A673 (cell line): ENCODE data around the gene LIMS2. TPM values are rescaled to one million over a fixed set of nuclear protein-coding genes. Genes with fewer than 3 reads are reported as not detected.

ENCODE experiments used
- BruUV-seq: library from RNA; stranded (reverse); fragments of 400-500 nt; replicated peaks from 2 replicates; lab custom pipeline; 2021; lab: Mats Ljungman, UMichigan
- CTCF ChIA-PET: fragments of 300-600 bp; sonication (Branson Sonifier 250); formaldehyde crosslinking; loops from one replicate; lab custom pipeline; 2022; ENCODE audit warnings: antibody characterized with exemption; lab: Charles Lee
- POLR2A ChIA-PET: fragments of 300-600 bp; sonication (Branson Sonifier 250); formaldehyde crosslinking; loops from one replicate; lab custom pipeline; 2022; ENCODE audit warnings: antibody characterized with exemption; ENCODE audit not compliant: low non-redundant PET; lab: Charles Lee
- DNase-seq: peaks from one replicate; pipeline ENCODE4 v3.0.0-alpha.2; 2015; ENCODE audit warnings: low spot score
- H3K27ac ChIP-seq: fragments of 200-600 bp; sonication (generic); 2 replicates; pipeline ENCODE4 v1.5.1; 2016; ENCODE audit warnings: mixed run types, low read depth, mild to moderate bottlenecking, mixed read lengths, antibody characterized with exemption, low read length; ENCODE audit not compliant: poor library complexity, severe bottlenecking
- H3K27me3 ChIP-seq: fragments of 200-600 bp; sonication (generic); replicated peaks from 2 replicates; pipeline ENCODE4 v1.6.1; 2017; ENCODE audit warnings: mixed run types, low read depth, mild to moderate bottlenecking, mixed read lengths, antibody characterized with exemption, low read length; ENCODE audit not compliant: insufficient read depth, poor library complexity
- H3K36me3 ChIP-seq: fragments of 200-600 bp; sonication (generic); 2 replicates; pipeline ENCODE4 v1.6.1; 2016; ENCODE audit warnings: mixed run types, mild to moderate bottlenecking, mixed read lengths, antibody characterized with exemption, low read length; ENCODE audit not compliant: insufficient read depth, poor library complexity, severe bottlenecking
- H3K4me1 ChIP-seq: fragments of 200-600 bp; sonication (generic); 2 replicates; pipeline ENCODE4 v1.6.1; 2017; ENCODE audit warnings: mixed run types, mild to moderate bottlenecking, mixed read lengths, antibody characterized with exemption, low read length; ENCODE audit not compliant: insufficient read depth, poor library complexity, severe bottlenecking
- H3K4me3 ChIP-seq: fragments of 200-600 bp; sonication (generic); 2 replicates; pipeline ENCODE4 v1.5.1; 2016; ENCODE audit warnings: low read depth, mixed run types, mild to moderate bottlenecking, mixed read lengths, low read length; ENCODE audit not compliant: poor library complexity, severe bottlenecking
- H3K9me3 ChIP-seq: fragments of 200-600 bp; sonication (generic); 2 replicates; pipeline ENCODE4 v1.6.1; 2016; ENCODE audit warnings: mixed run types, low read depth, mild to moderate bottlenecking, mixed read lengths, antibody characterized with exemption, low read length; ENCODE audit not compliant: poor library complexity, severe bottlenecking
- EZH2 ChIP-seq: fragments of 200-600 bp; sonication (generic); IDR thresholded peaks from 2 replicates; pipeline ENCODE4 v1.6.1; 2017; ENCODE audit warnings: borderline replicate concordance, low read depth, mild to moderate bottlenecking, mixed read lengths, antibody characterized with exemption, low read length; ENCODE audit not compliant: poor library complexity, severe bottlenecking
- intact Hi-C: fragments of 100-400 bp; cut with micrococcal nuclease; formaldehyde crosslinking; loops from one replicate; pipeline ENCODE4 v1.10.0; 2022; ENCODE audit not compliant: unreplicated experiment
- total RNA-seq: library from RNA; stranded (reverse); gene quantifications from 2 replicates; pipeline ENCODE4 v1.2.3, GENCODE V29; 2021
- TF ChIP-seq, protein P1 (sequence below): fragments of 300-800, 200-600 bp; sonication (generic); conservative IDR thresholded peaks from 2 replicates; pipeline ENCODE4 v1.5.1; 2017; ENCODE audit warnings: low read depth, mild to moderate bottlenecking, antibody characterized with exemption, low read length, moderate library complexity, mixed read lengths

The LIMS2 gene
- total RNA-seq, 1 experiment from 2014 or later, result 1.2 TPM

DNA sequence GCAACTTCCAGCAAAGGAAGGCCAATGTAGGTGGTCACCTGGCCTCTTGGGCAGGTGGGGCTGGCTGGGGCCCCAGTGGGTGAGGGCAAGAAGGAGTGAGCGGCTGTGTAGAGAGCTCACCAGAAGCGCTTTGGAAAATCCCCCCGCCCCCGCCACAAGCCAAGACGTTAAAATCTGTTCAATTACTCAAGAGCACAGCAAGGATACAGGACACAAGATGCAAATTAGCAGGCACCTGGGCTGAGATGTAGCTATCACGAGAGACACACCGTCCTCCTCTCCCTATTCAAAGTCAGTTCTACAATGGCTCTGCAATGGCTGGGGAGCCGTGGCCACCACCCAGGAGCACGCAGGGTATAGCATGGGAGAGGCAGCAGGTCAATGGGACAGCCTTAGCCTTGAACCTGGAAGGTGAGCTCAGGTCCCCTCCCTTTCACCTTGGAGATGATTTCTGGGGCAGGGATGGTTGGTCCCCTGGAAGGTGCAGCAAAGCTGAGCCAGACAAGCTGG, 67.9 kb downstream of the LIMS2 start:
- Histone ChIP-seq H3K9me3 (no peaks in the 10 kb centered on the region), H3K4me3 (no peak overlapping the region), H3K4me1 (no peaks in the 10 kb centered on the region), H3K36me3 (no peaks in the 10 kb centered on the region), H3K27ac (no peak overlapping the region), H3K27me3 (no peaks in the 10 kb centered on the region)
- no peak for DNase-seq
- no TSS peak for BruUV-seq
- CTCF ChIA-PET, result no interaction called here
- TF ChIP-seq, protein P1, sequence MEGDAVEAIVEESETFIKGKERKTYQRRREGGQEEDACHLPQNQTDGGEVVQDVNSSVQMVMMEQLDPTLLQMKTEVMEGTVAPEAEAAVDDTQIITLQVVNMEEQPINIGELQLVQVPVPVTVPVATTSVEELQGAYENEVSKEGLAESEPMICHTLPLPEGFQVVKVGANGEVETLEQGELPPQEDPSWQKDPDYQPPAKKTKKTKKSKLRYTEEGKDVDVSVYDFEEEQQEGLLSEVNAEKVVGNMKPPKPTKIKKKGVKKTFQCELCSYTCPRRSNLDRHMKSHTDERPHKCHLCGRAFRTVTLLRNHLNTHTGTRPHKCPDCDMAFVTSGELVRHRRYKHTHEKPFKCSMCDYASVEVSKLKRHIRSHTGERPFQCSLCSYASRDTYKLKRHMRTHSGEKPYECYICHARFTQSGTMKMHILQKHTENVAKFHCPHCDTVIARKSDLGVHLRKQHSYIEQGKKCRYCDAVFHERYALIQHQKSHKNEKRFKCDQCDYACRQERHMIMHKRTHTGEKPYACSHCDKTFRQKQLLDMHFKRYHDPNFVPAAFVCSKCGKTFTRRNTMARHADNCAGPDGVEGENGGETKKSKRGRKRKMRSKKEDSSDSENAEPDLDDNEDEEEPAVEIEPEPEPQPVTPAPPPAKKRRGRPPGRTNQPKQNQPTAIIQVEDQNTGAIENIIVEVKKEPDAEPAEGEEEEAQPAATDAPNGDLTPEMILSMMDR, result no peak
- no peak for TF ChIP-seq EZH2
- intact Hi-C loops, result no loop called here
- POLR2A ChIA-PET, result no interaction called here

DNA sequence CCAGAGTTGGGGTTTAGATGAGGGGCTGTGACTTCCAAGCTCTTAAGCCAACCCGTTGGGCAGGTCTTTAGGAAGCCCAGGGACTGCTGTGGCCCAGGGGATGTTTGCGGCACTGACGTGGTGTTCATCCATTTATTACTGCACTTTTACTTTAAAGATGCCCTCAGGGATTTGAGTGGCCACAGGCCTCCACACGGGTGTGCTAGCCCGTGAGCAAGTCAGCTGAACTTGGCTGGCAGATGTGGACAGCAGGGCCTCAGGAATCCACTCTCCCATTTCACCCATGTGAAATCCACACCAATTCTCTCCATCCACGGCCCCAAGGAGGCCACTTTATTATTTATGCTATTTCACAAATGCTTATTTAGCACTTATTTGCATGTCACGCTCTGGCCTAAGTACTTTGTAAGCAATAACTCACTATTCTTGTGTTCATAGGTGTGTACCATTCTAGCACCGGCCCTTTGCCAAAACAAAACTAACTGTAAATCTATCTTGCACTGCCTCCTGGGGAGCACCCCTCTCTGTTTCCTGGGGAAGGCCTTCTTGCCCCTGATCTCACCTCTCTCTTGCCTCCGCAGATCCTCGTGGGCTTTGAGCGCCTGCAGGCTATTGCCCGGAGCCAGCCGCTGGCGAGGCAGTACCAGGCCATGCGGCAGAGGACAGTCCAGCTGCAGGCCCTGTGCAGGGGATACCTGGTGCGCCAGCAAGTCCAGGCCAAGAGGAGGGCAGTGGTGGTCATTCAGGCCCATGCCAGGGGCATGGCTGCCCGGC, 68.5 kb downstream of the LIMS2 start:
- TF ChIP-seq, protein P1, result no peak
- no peak for TF ChIP-seq EZH2
- Histone ChIP-seq H3K4me1 (no peaks in the 10 kb centered on the region), H3K27me3 (no peaks in the 10 kb centered on the region), H3K9me3 (peaks cover 3% of the 10 kb centered on the region), H3K27ac (no peak overlapping the region), H3K4me3 (no peak overlapping the region), H3K36me3 (no peaks in the 10 kb centered on the region)
- BruUV-seq, result no TSS peak
- intact Hi-C loops, result no loop called here
- ChIA-PET POLR2A (no interaction called here), CTCF (no interaction called here)
- no peak for DNase-seq

DNA sequence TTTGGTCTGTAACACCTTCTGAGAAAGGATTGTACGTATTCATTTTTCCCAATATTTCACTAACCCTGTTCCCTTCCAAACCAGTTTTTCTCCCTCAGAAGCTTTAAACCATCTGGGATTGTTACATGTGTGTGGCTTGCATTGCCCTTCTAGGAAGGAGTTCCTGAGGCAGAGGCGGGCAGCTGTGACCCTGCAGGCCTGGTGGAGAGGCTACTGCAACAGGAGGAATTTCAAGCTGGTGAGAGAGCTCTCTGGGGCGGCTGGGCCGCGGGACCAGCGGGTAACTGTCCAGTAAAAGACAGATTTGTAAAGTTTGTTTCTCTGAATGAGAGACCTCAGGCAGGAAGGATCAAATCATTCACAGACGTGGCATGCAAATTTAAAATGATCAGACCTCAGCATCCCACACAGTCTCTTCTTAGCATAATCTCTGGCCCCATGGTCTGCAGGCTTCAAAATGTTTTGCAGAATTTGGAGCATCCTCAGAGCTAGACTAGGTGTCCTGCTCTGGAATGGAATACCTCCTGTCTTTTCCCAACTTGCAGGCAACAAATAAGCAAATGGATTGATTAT, 69.6 kb downstream of the LIMS2 start:
- TF ChIP-seq, protein P1, result no peak
- no peak for TF ChIP-seq EZH2
- H3K4me1 ChIP-seq, result no peaks in the 10 kb centered on the region
- CTCF ChIA-PET, result no interaction called here
- no peak for DNase-seq
- intact Hi-C loops, result no loop called here
- H3K36me3 ChIP-seq, result no peaks in the 10 kb centered on the region
- peaks cover 3% of the 10 kb centered on the region for H3K9me3 ChIP-seq
- H3K27ac ChIP-seq, result no peak overlapping the region
- no TSS peak for BruUV-seq
- no peaks in the 10 kb centered on the region for H3K27me3 ChIP-seq
- POLR2A ChIA-PET, result no interaction called here
- no peak overlapping the region for H3K4me3 ChIP-seq
